ENCODE data around the gene JAK1. TPM values are rescaled to one million over a fixed set of nuclear protein-coding genes. Genes with fewer than 3 reads are reported as not detected.

JAK1 gene
- total RNA-seq, 4 donors from 2014 or later = 121 to 241 (median 165) TPM

DNA sequence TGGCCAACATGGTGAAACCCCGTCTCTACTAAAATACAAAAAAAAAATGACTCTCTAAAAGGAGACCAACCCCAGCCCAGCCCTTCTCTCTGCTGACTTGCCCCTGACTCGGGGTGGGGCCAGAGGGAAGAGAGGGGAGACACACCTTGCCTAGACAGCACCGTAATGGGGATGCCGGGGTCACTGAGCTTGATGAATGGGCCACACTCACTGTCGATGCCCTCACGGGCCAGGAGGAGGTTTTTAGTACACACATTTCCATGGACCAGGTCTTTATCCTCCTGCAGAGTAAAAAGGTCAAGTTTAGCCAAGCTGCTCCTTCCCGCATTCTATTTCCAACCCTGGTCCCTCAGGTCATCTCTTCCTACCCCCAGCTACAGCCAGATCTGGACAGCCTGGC lies 121.7 kb downstream of the JAK1 start:
- Histone ChIP-seq H3K36me3 (peaks cover 3 to 81% of the 10 kb centered on the region in 2 donors), H3K27ac (no peak overlapping the region), H3K27me3 (no peaks in the 10 kb centered on the region), H3K4me3 (no peak overlapping the region), H3K9me3 (no peaks in the 10 kb centered on the region), H3K4me1 (peaks cover 25 to 34% of the 10 kb centered on the region in 2 donors)
- TF ChIP-seq POLR2A (IDR thresholded peaks at IDR 0.05) (no peak), CTCF (IDR thresholded peaks at IDR 0.05 in 4 of 5, conservative IDR thresholded peaks at IDR 0.05 in 1 of 5) (no peak)
- intact Hi-C loops (cut with DNase I; ENCODE audit: low total_unique reads) (loop anchor here (5.0 kb wide), 2 partner anchors 223 to 227 kb away; no protein-coding TSS in a partner anchor), in situ Hi-C loops (cut with MboI; ENCODE audit: low sequenced_read_pairs in 4 of 4) (no loop called here)
- no peak for ATAC-seq
- DNase-seq = no peak

DNA sequence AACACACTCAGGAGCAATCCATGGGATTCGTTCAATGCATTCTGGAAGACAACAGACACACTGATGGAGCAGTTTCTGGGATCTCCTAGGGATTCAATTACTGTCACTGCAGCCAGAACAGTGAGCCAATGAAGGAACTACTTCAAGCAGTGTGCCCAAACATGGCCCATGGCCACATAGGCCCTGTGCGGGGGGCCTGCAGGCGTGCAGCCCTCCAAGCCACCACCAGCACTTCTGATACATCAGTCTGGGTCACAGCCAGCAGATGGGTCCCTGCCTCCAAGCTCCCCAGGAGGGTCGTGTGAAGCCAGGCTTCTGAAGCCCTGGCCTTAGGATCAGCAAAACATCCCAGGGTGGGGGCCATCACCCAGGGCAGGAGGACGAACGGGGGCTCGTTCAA lies 122.2 kb downstream of the JAK1 start:
- no peak for ATAC-seq
- in situ Hi-C loops (cut with MboI; ENCODE audit: low sequenced_read_pairs in 4 of 4) = no loop called here
- intact Hi-C loops (cut with DNase I; ENCODE audit: low total_unique reads) = loop anchor here (5.0 kb wide), 2 partner anchors 223 to 227 kb away; no protein-coding TSS in a partner anchor
- peaks cover 29 to 39% of the 10 kb centered on the region in 2 donors for H3K4me1 ChIP-seq
- no peaks in the 10 kb centered on the region for H3K27me3 ChIP-seq
- peaks cover 3 to 81% of the 10 kb centered on the region in 2 donors for H3K36me3 ChIP-seq
- peak overlapping the region in 1 of 4 donors; percentile 18 for H3K27ac ChIP-seq
- TF ChIP-seq CTCF (IDR thresholded peaks at IDR 0.05 in 4 of 5, conservative IDR thresholded peaks at IDR 0.05 in 1 of 5) (no peak), POLR2A (IDR thresholded peaks at IDR 0.05) (no peak)
- no peaks in the 10 kb centered on the region for H3K9me3 ChIP-seq
- no peak overlapping the region for H3K4me3 ChIP-seq
- no peak for DNase-seq

DNA sequence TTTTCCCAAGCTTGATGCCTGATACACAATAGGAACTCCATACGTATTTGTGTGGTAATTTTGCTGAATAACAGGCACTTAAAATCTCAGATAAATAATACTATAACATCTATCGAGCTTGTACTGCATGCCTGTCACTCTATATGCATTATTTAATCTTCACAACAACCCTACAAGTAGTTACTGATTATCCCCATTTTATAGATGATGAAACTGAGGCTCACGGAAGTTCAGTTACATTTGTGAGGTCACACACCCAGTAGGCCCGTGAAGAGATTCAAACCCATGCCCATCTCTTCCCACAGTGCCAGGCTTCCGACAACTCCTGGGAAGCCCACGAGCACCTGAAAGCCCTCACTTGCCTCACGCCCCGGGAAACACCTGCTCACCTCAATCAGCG lies 122.7 kb downstream of the JAK1 start:
- intact Hi-C loops (cut with DNase I; ENCODE audit: low total_unique reads) (loop anchor here (5.0 kb wide), 2 partner anchors 224 to 226 kb away; no protein-coding TSS in a partner anchor), in situ Hi-C loops (cut with MboI; ENCODE audit: low sequenced_read_pairs in 4 of 4) (no loop called here)
- no peak for TF ChIP-seq POLR2A (IDR thresholded peaks at IDR 0.05)
- no peak for TF ChIP-seq CTCF (IDR thresholded peaks at IDR 0.05 in 4 of 5, conservative IDR thresholded peaks at IDR 0.05 in 1 of 5)
- no peaks in the 10 kb centered on the region for H3K9me3 ChIP-seq
- H3K4me3 ChIP-seq = no peak overlapping the region
- no peaks in the 10 kb centered on the region for H3K27me3 ChIP-seq
- peaks cover 30 to 40% of the 10 kb centered on the region in 2 donors for H3K4me1 ChIP-seq
- ATAC-seq = no peak
- H3K36me3 ChIP-seq = peaks cover 3 to 78% of the 10 kb centered on the region in 2 donors
- peak overlapping the region in 1 of 4 donors; percentile 18 for H3K27ac ChIP-seq
- DNase-seq = no peak

GRCh38 chr1:64842224-64842623 lies 124.1 kb downstream of the JAK1 start:
- no peak for TF ChIP-seq CTCF (IDR thresholded peaks at IDR 0.05 in 4 of 5, conservative IDR thresholded peaks at IDR 0.05 in 1 of 5)
- TF ChIP-seq POLR2A (IDR thresholded peaks at IDR 0.05) = no peak
- peaks cover 7 to 78% of the 10 kb centered on the region in 2 donors for H3K36me3 ChIP-seq
- intact Hi-C loops (cut with DNase I; ENCODE audit: low total_unique reads) = loop anchor here (5.0 kb wide), 2 partner anchors 225 kb away; no protein-coding TSS in a partner anchor
- H3K9me3 ChIP-seq = no peaks in the 10 kb centered on the region
- H3K4me3 ChIP-seq = no peak overlapping the region
- peak overlapping the region in 2 of 4 donors; percentile 3 to 81 for H3K27ac ChIP-seq
- ATAC-seq = no peak
- in situ Hi-C loops (cut with MboI; ENCODE audit: low sequenced_read_pairs in 4 of 4) = no loop called here
- H3K27me3 ChIP-seq = no peaks in the 10 kb centered on the region
- DNase-seq = no peak
- peaks cover 30 to 36% of the 10 kb centered on the region in 2 donors for H3K4me1 ChIP-seq

All from gastrocnemius medialis (tissue), 4 donors.